Body of pancreas (tissue), 4 donors: ENCODE measurements around the gene COQ4. TPM values are rescaled to one million over a fixed set of nuclear protein-coding genes. Genes with fewer than 3 reads are reported as not detected.
"Not testable (repeated sequence)": the region's sequence is repeated elsewhere in the genome, so short reads cannot be mapped to it uniquely, and the experiment has no call there.

ENCODE experiments used
- ATAC-seq: fragments of 150-250 bp; one replicate; pipeline ENCODE4 v1.9.1; 2016
- DNase-seq, 4 donors: peaks; one replicate each; pipeline ENCODE4 v3.0.0-alpha.2; 2019
- H3K27ac ChIP-seq, 4 donors: fragments of 200-600 bp; sonication (generic); 1 replicate in 3 of 4; 2 replicates in 1 of 4; pipeline versions ENCODE4 v1.5.1 to v1.6.1; 2016 to 2019; ENCODE audit warnings: mild to moderate bottlenecking in 1 of 4, mixed read lengths in 1 of 4, moderate library complexity in 1 of 4
- H3K27me3 ChIP-seq, 2 donors: fragments of 200-600 bp; sonication (generic); one replicate each; pipeline ENCODE4 v1.6.0; 2016; ENCODE audit warnings: mild to moderate bottlenecking in 1 of 2
- H3K36me3 ChIP-seq, 2 donors: fragments of 200-600 bp; sonication (generic); replicated peaks in 1 of 2; 2 replicates each; pipeline ENCODE4 v1.5.1; 2016; ENCODE audit warnings: low read depth in 2 of 2; ENCODE audit not compliant: insufficient read depth in 1 of 2
- H3K4me1 ChIP-seq: fragments of 200-600 bp; sonication (generic); one replicate; pipeline ENCODE4 v1.6.0; 2016
- H3K4me3 ChIP-seq, 2 donors: fragments of 200-600 bp; sonication (generic); 1 replicate in 1 of 2; 2 replicates in 1 of 2; pipeline ENCODE4 v1.5.1; 2016 to 2019
- H3K9me3 ChIP-seq, 3 donors: fragments of 200-600 bp; sonication (generic); 1 replicate in 2 of 3; 2 replicates in 1 of 3; pipeline ENCODE4 v1.5.1; 2016
- CTCF ChIP-seq, 7 experiments: fragments of 450-650 bp in 4 of 7; fragments of 200-600 bp in 3 of 7; sonication (generic) in 3 of 7; IDR thresholded peaks; one replicate each; pipeline ENCODE4 v1.5.1; 2016 to 2019; ENCODE audit warnings: antibody characterized with exemption in 7 of 7
- POLR2A ChIP-seq, 3 donors: fragments of 450-650 bp; IDR thresholded peaks; one replicate each; pipeline ENCODE4 v1.6.1; 2016; ENCODE audit warnings: antibody characterized with exemption in 3 of 3, mild to moderate bottlenecking in 2 of 3
- WGBS, 2 donors: methylation state at CpG; one replicate each; pipeline ENCODE4 v1.1.5; 2017; 5-methylcytosine and 5-hydroxymethylcytosine counted together
- intact Hi-C: fragments of 100-400 bp; cut with DNase I; formaldehyde crosslinking; loops from one replicate; pipeline ENCODE4 v1.15.1; 2023
- total RNA-seq, 2 donors: library from RNA; depleted of rRNA; stranded (reverse); fragments of >200 nt; gene quantifications; one replicate each; pipeline ENCODE4 v1.1.0, GENCODE V29; 2016

The COQ4 gene
- total RNA-seq, 2 donors from 2014 or later: 37.4 to 89.7 TPM

- no peaks in the 10 kb centered on the region for H3K27me3 ChIP-seq
- no peaks in the 10 kb centered on the region for H3K36me3 ChIP-seq
- peak; percentile 4 for ATAC-seq
- DNase-seq: peak; percentile 18 to 35 (median 30)
- 7 to 10% methylated on average over 23 of the region's 23 CpGs for WGBS, 2 donors
- peaks cover 28% of the 10 kb centered on the region for H3K4me1 ChIP-seq
- intact Hi-C loops: no loop called here
- H3K4me3 ChIP-seq: peak overlapping the region; percentile 25 to 47
- no peak for TF ChIP-seq CTCF (IDR thresholded peaks at IDR 0.05)
- TF ChIP-seq POLR2A (IDR thresholded peaks at IDR 0.05): no peak
- no peaks in the 10 kb centered on the region for H3K9me3 ChIP-seq
- H3K27ac ChIP-seq: peak overlapping the region; percentile 18 to 76 (median 64)
Measured at GRCh38 chr9:128276574-128277270, 45.9 kb upstream of the COQ4 start.

- H3K4me1 ChIP-seq: peaks cover 19% of the 10 kb centered on the region
- ATAC-seq, intact Hi-C loops, H3K27ac ChIP-seq, H3K36me3 ChIP-seq, H3K4me3 ChIP-seq, H3K27me3 ChIP-seq, DNase-seq, H3K9me3 ChIP-seq: not testable (repeated sequence)
- WGBS, 2 donors: 73 to 80% methylated on average over 22 of the region's 22 CpGs
Measured at GRCh38 chr9:128279088-128280073, 43.3 kb upstream of the COQ4 start.

- intact Hi-C loops: no loop called here
- Histone ChIP-seq H3K4me1 (peaks cover 12% of the 10 kb centered on the region), H3K9me3 (no peaks in the 10 kb centered on the region), H3K27ac (no peak overlapping the region), H3K27me3 (no peaks in the 10 kb centered on the region), H3K36me3 (no peaks in the 10 kb centered on the region), H3K4me3 (no peak overlapping the region)
- no peak for DNase-seq
- no peak for TF ChIP-seq POLR2A (IDR thresholded peaks at IDR 0.05)
- no peak for TF ChIP-seq CTCF (IDR thresholded peaks at IDR 0.05)
- 85 to 95% methylated on average over 5 of the region's 5 CpGs for WGBS, 2 donors
- no peak for ATAC-seq
Measured at GRCh38 chr9:128280084-128280622, 42.5 kb upstream of the COQ4 start.

GRCh38 chr9:128282500-128282899 is 40.1 kb upstream of the COQ4 start:
- DNase-seq (no peak), ATAC-seq (no peak)
- intact Hi-C loops: no loop called here
- no peaks in the 10 kb centered on the region for H3K9me3 ChIP-seq
- no peak overlapping the region for H3K4me3 ChIP-seq
- TF ChIP-seq CTCF (IDR thresholded peaks at IDR 0.05): no peak
- TF ChIP-seq POLR2A (IDR thresholded peaks at IDR 0.05): no peak
- H3K27ac ChIP-seq: no peak overlapping the region
- no peaks in the 10 kb centered on the region for H3K36me3 ChIP-seq
- 96 to 97% methylated on average over 6 of the region's 6 CpGs for WGBS, 2 donors
- H3K27me3 ChIP-seq: no peaks in the 10 kb centered on the region
- H3K4me1 ChIP-seq: peaks cover under 1% of the 10 kb centered on the region
